ENCODE measurements around the gene SMARCAL1. TPM values are rescaled to one million over a fixed set of nuclear protein-coding genes. Genes with fewer than 3 reads are reported as not detected.

Gene SMARCAL1
- total and polyA plus RNA-seq, 2 donors (not counting 1 experiment from before 2014, with no cell fraction given) = 20.2 to 46.7 TPM

DNA sequence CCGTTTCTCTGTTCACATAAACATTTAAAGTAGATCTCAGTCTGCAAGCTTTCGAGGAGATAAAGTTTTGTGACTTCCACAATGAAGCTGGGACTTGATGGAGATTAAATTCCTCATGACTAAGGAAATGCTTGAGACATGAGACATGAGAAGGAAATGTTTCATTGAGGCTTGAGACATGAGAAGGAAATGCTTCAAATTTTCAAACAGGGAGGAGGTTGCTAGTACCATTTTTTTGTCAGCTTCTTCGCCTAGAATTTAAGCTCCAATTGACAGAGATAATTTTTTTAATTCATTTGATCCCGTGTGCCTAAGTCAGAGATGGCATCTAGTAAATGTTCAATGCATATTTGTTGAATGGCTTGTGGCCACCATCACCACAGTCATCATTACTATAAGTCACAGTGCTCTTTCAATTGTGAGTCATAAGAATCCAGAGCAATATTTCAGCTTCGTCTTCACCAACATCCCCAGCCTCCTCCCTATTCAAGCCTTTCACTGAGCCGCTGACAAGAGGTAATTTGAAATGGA is 39.5 kb upstream of the SMARCAL1 start:
- 67% methylated on average over 1 of the region's 6 CpGs for WGBS (ENCODE audit: insufficient coverage)
- H3K9ac ChIP-seq (ENCODE audit: low read length) = no peak overlapping the region
- H3K4me3 Mint-ChIP-seq = peak overlapping the region; percentile 21
- H3K9me3 ChIP-seq (ENCODE audit: control extremely low read depth in 1 of 3, control insufficient read depth in 2 of 3, insufficient read depth in 1 of 3, low read length in 2 of 3) = peaks cover 0 to 17% (median 0%) of the 10 kb centered on the region in 3 donors
- no peaks in the 10 kb centered on the region for H3K79me2 ChIP-seq (ENCODE audit: control insufficient read depth, insufficient read depth, low read length)
- H3K4me1 Mint-ChIP-seq = peaks cover 12% of the 10 kb centered on the region
- H3K27me3 Mint-ChIP-seq = peaks cover 67% of the 10 kb centered on the region
- H3K4me3 ChIP-seq (ENCODE audit: control extremely low read depth in 1 of 5, extremely low read depth in 1 of 5, insufficient read depth in 1 of 5, low read depth in 2 of 5, low read length in 4 of 5) = no peak overlapping the region
- no peaks in the 10 kb centered on the region for H3K9me3 Mint-ChIP-seq (ENCODE audit: insufficient read depth)
- H3K27ac ChIP-seq (ENCODE audit: low read length in 2 of 2) = no peak overlapping the region
- POLR2A ChIA-PET = no interaction called here
- ATAC-seq (ENCODE audit: low read depth) (no peak), DNase-seq (no peak)
- no peak overlapping the region for H2AFZ ChIP-seq (ENCODE audit: insufficient read depth, low read depth, low read length, poor library complexity, severe bottlenecking)
- peaks cover 8 to 19% of the 10 kb centered on the region in 2 donors for H3K4me1 ChIP-seq (ENCODE audit: control insufficient read depth in 2 of 2, insufficient read depth in 2 of 2, low read length in 2 of 2)
- TF ChIP-seq EZH2 (IDR thresholded peaks at IDR 0.05; ENCODE audit: borderline replicate concordance, insufficient read depth, low read depth, low read length, poor library complexity, severe bottlenecking) = no peak
- TF ChIP-seq, protein P1, sequence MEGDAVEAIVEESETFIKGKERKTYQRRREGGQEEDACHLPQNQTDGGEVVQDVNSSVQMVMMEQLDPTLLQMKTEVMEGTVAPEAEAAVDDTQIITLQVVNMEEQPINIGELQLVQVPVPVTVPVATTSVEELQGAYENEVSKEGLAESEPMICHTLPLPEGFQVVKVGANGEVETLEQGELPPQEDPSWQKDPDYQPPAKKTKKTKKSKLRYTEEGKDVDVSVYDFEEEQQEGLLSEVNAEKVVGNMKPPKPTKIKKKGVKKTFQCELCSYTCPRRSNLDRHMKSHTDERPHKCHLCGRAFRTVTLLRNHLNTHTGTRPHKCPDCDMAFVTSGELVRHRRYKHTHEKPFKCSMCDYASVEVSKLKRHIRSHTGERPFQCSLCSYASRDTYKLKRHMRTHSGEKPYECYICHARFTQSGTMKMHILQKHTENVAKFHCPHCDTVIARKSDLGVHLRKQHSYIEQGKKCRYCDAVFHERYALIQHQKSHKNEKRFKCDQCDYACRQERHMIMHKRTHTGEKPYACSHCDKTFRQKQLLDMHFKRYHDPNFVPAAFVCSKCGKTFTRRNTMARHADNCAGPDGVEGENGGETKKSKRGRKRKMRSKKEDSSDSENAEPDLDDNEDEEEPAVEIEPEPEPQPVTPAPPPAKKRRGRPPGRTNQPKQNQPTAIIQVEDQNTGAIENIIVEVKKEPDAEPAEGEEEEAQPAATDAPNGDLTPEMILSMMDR (IDR thresholded peaks at IDR 0.05) = no peak
- H3K36me3 ChIP-seq (replicated peaks in 1 of 2; ENCODE audit: control extremely low read depth in 1 of 2, control insufficient read depth in 1 of 2, extremely low read depth in 1 of 2, insufficient read depth in 2 of 2, low read length in 1 of 2) = no peaks in the 10 kb centered on the region
- intact Hi-C loops (cut with micrococcal nuclease) = no loop called here
- H3K4me2 ChIP-seq (replicated peaks; ENCODE audit: low read depth, low read length, poor library complexity, severe bottlenecking) = no peak overlapping the region
- CTCF ChIA-PET = no interaction called here
- H4K20me1 ChIP-seq (ENCODE audit: control insufficient read depth, insufficient read depth, low read length, poor library complexity, severe bottlenecking) = no peaks in the 10 kb centered on the region
- H3K27me3 ChIP-seq (replicated peaks in 1 of 4; ENCODE audit: control extremely low read depth in 1 of 4, control insufficient read depth in 3 of 4, insufficient read depth in 4 of 4, low read length in 3 of 4) = peaks cover 0 to 54% (median 44%) of the 10 kb centered on the region in 4 experiments
- H3K27ac Mint-ChIP-seq = no peak overlapping the region

DNA sequence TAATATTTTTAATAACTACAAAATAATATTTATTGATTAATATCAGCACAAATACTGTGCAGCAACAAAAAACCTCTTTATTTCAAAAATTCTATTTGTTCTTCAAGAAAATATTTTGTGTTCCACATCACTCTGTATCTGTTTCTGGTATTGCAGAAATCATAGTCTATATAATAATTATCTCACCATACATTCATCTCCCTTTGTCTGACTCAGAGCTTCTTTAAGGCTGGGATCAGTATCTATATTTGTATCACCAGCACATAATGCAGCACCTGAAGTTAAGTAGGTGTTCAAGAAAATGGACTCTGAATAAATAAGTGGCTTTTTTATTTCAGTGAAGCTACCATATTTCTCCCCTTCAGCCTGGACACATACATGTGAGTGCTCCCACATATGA is 38.4 kb upstream of the SMARCAL1 start:
- intact Hi-C loops (cut with micrococcal nuclease) = no loop called here
- H3K27ac ChIP-seq (ENCODE audit: low read length in 2 of 2) = no peak overlapping the region
- Mint-ChIP-seq H3K27me3 (peaks cover 72% of the 10 kb centered on the region), H3K9me3 (ENCODE audit: insufficient read depth) (no peaks in the 10 kb centered on the region), H3K4me1 (peaks cover 12% of the 10 kb centered on the region), H3K27ac (no peak overlapping the region), H3K4me3 (no peak overlapping the region)
- H4K20me1 ChIP-seq (ENCODE audit: control insufficient read depth, insufficient read depth, low read length, poor library complexity, severe bottlenecking) = no peaks in the 10 kb centered on the region
- ChIA-PET CTCF (interaction anchor here (0.5 kb wide), 1 partner anchor 53 kb away, joined by 3 read pairs; no protein-coding TSS in a partner anchor), POLR2A (no interaction called here)
- H3K9me3 ChIP-seq (ENCODE audit: control extremely low read depth in 1 of 3, control insufficient read depth in 2 of 3, insufficient read depth in 1 of 3, low read length in 2 of 3) = peaks cover 0 to 17% (median 0%) of the 10 kb centered on the region in 3 donors
- peaks cover 0 to 44% (median 37%) of the 10 kb centered on the region in 4 experiments for H3K27me3 ChIP-seq (replicated peaks in 1 of 4; ENCODE audit: control extremely low read depth in 1 of 4, control insufficient read depth in 3 of 4, insufficient read depth in 4 of 4, low read length in 3 of 4)
- H3K9ac ChIP-seq (ENCODE audit: low read length) = no peak overlapping the region
- no peaks in the 10 kb centered on the region for H3K79me2 ChIP-seq (ENCODE audit: control insufficient read depth, insufficient read depth, low read length)
- no peaks in the 10 kb centered on the region for H3K36me3 ChIP-seq (replicated peaks in 1 of 2; ENCODE audit: control extremely low read depth in 1 of 2, control insufficient read depth in 1 of 2, extremely low read depth in 1 of 2, insufficient read depth in 2 of 2, low read length in 1 of 2)
- ATAC-seq (ENCODE audit: low read depth) = no peak
- no peak overlapping the region for H2AFZ ChIP-seq (ENCODE audit: insufficient read depth, low read depth, low read length, poor library complexity, severe bottlenecking)
- TF ChIP-seq EZH2 (IDR thresholded peaks at IDR 0.05; ENCODE audit: borderline replicate concordance, insufficient read depth, low read depth, low read length, poor library complexity, severe bottlenecking) = no peak
- TF ChIP-seq, protein P1 (IDR thresholded peaks at IDR 0.05) = no peak
- peaks cover 8 to 19% of the 10 kb centered on the region in 2 donors for H3K4me1 ChIP-seq (ENCODE audit: control insufficient read depth in 2 of 2, insufficient read depth in 2 of 2, low read length in 2 of 2)
- H3K4me2 ChIP-seq (replicated peaks; ENCODE audit: low read depth, low read length, poor library complexity, severe bottlenecking) = no peak overlapping the region
- DNase-seq = no peak
- no peak overlapping the region for H3K4me3 ChIP-seq (ENCODE audit: control extremely low read depth in 1 of 5, extremely low read depth in 1 of 5, insufficient read depth in 1 of 5, low read depth in 2 of 5, low read length in 4 of 5)

Measured in B cell (primary cell).